Hepatocyte (in vitro differentiated cells): ENCODE measurements around the gene UBE2E2. TPM values are rescaled to one million over a fixed set of nuclear protein-coding genes. Genes with fewer than 3 reads are reported as not detected.
"Not testable (repeated sequence)": the region's sequence is repeated elsewhere in the genome, so short reads cannot be mapped to it uniquely, and the experiment has no call there.

Experiments used
- DNase-seq: peaks from one replicate; pipeline ENCODE4 v3.0.0-alpha.2; 2016; ENCODE audit warnings: low spot score
- H2AFZ ChIP-seq: fragments of 200-600 bp; sonication (generic); 2 replicates; pipeline ENCODE4 v1.6.0; 2016; ENCODE audit warnings: antibody characterized with exemption, mild to moderate bottlenecking
- H3K27ac ChIP-seq: fragments of 200-600 bp; sonication (generic); 2 replicates; pipeline ENCODE4 v1.5.1; 2016; ENCODE audit warnings: mild to moderate bottlenecking
- H3K27me3 ChIP-seq: fragments of 200-600 bp; sonication (generic); 2 replicates; pipeline ENCODE4 v1.6.1; 2016
- H3K36me3 ChIP-seq: fragments of 200-600 bp; sonication (generic); replicated peaks from 2 replicates; pipeline ENCODE4 v1.5.1; 2016; ENCODE audit warnings: low read depth; ENCODE audit not compliant: insufficient read depth
- H3K4me1 ChIP-seq: fragments of 200-600 bp; sonication (generic); 2 replicates; pipeline ENCODE4 v1.5.1; 2016; ENCODE audit warnings: mild to moderate bottlenecking, moderate library complexity; ENCODE audit not compliant: insufficient read depth
- H3K4me2 ChIP-seq: fragments of 200-600 bp; sonication (generic); 2 replicates; pipeline ENCODE4 v1.6.0; 2016
- H3K4me3 ChIP-seq: fragments of 200-600 bp; sonication (generic); 2 replicates; pipeline ENCODE4 v1.5.1; 2016; ENCODE audit warnings: mild to moderate bottlenecking
- H3K79me2 ChIP-seq: fragments of 200-600 bp; sonication (generic); 2 replicates; pipeline ENCODE4 v1.6.0; 2017; ENCODE audit warnings: mild to moderate bottlenecking
- H3K9me2 ChIP-seq: fragments of 200-600 bp; sonication (generic); replicated peaks from 2 replicates; pipeline ENCODE4 v1.6.0; 2017; ENCODE audit warnings: mild to moderate bottlenecking; ENCODE audit not compliant: insufficient read depth
- H3K9me3 ChIP-seq: fragments of 200-600 bp; sonication (generic); 2 replicates; pipeline ENCODE4 v1.5.1; 2016; ENCODE audit warnings: low read depth, mild to moderate bottlenecking
- H4K20me1 ChIP-seq: fragments of 200-600 bp; sonication (generic); 2 replicates; pipeline ENCODE4 v1.6.0; 2016; ENCODE audit warnings: mild to moderate bottlenecking; ENCODE audit not compliant: insufficient read depth, poor library complexity, severe bottlenecking
- CTCF ChIP-seq: fragments of 200-600 bp; sonication (generic); IDR thresholded peaks from 2 replicates; pipeline ENCODE4 v1.5.1; 2016; ENCODE audit warnings: antibody characterized with exemption, mild to moderate bottlenecking; ENCODE audit not compliant: poor library complexity
- EZH2 ChIP-seq: fragments of 200-600 bp; sonication (generic); IDR thresholded peaks from 2 replicates; pipeline ENCODE4 v1.6.1; 2016; ENCODE audit warnings: antibody characterized with exemption, mild to moderate bottlenecking, borderline replicate concordance
- EZH2phosphoT487 ChIP-seq: fragments of 200-600 bp; sonication (generic); IDR thresholded peaks from one replicate; pipeline ENCODE4 v1.6.1; 2018; ENCODE audit warnings: antibody characterized with exemption, mild to moderate bottlenecking, low read depth, moderate library complexity; ENCODE audit not compliant: unreplicated experiment, severe bottlenecking
- WGBS: methylation state at CpG from one replicate; pipeline ENCODE4 v1.1.6; 2016; ENCODE audit warnings: low lambda C conversion rate; ENCODE audit errors: missing lambda C conversion rate; 5-methylcytosine and 5-hydroxymethylcytosine counted together
- polyA plus RNA-seq: library from polyadenylated mRNA; unstranded; fragments of >200 nt; fragmentation: Nextera tagmentation; extraction: Ambion mirVana; gene quantifications from 2 replicates; pipeline ENCODE4 v1.2.1, GENCODE V29; 2016
- total RNA-seq: library from RNA; depleted of rRNA; stranded (reverse); fragments of >200 nt; gene quantifications from 2 replicates; pipeline ENCODE4 v1.2.3, GENCODE V29; 2014

Gene UBE2E2
- total and polyA plus RNA-seq, 2 experiments from 2014 or later = 51.1 to 90.6 TPM

- DNase-seq = no peak
- Histone ChIP-seq H3K27me3 (no peaks in the 10 kb centered on the region), H3K36me3 (no peaks in the 10 kb centered on the region), H3K79me2 (peaks cover 37% of the 10 kb centered on the region), H3K9me3 (no peaks in the 10 kb centered on the region), H3K9me2 (no peaks in the 10 kb centered on the region), H3K27ac (no peak overlapping the region), H3K4me2 (no peak overlapping the region), H2AFZ (no peak overlapping the region), H4K20me1 (peaks cover 3% of the 10 kb centered on the region), H3K4me3 (no peak overlapping the region), H3K4me1 (no peaks in the 10 kb centered on the region)
- TF ChIP-seq EZH2phosphoT487 (no peak), EZH2 (no peak), CTCF (no peak)
- 89% methylated on average over 2 of the region's 2 CpGs for WGBS
Measured at GRCh38 chr3:23333633-23334032, 130.5 kb downstream of the UBE2E2 start.

- H3K36me3 ChIP-seq = not testable (repeated sequence)
Measured at GRCh38 chr3:23336853-23337252, 133.7 kb downstream of the UBE2E2 start.

GRCh38 chr3:23341147-23341838 is 138.2 kb downstream of the UBE2E2 start:
- no peaks in the 10 kb centered on the region for H3K4me1 ChIP-seq
- H3K27me3 ChIP-seq = no peaks in the 10 kb centered on the region
- no peaks in the 10 kb centered on the region for H3K36me3 ChIP-seq
- H4K20me1 ChIP-seq = no peaks in the 10 kb centered on the region
- H3K4me2 ChIP-seq = no peak overlapping the region
- no peaks in the 10 kb centered on the region for H3K9me2 ChIP-seq
- H2AFZ ChIP-seq = no peak overlapping the region
- peaks cover 20% of the 10 kb centered on the region for H3K79me2 ChIP-seq
- no peak for DNase-seq
- H3K9me3 ChIP-seq = no peaks in the 10 kb centered on the region
- H3K27ac ChIP-seq = no peak overlapping the region
- TF ChIP-seq EZH2phosphoT487 (no peak), EZH2 (no peak), CTCF (no peak)
- WGBS = 57% methylated on average over 1 of the region's 1 CpG
- no peak overlapping the region for H3K4me3 ChIP-seq

More at GRCh38 chr3:23336853-23337252, 133.7 kb downstream of the UBE2E2 start:
- H2AFZ ChIP-seq, H3K4me1 ChIP-seq, H3K27ac ChIP-seq, H3K9me3 ChIP-seq, DNase-seq, H3K4me3 ChIP-seq, H3K27me3 ChIP-seq, H3K4me2 ChIP-seq, H3K9me2 ChIP-seq, H4K20me1 ChIP-seq: not testable (repeated sequence)
- H3K79me2 ChIP-seq = peaks cover 29% of the 10 kb centered on the region
- 92% methylated on average over 4 of the region's 4 CpGs for WGBS

- H3K9me3 ChIP-seq = no peaks in the 10 kb centered on the region
- H3K36me3 ChIP-seq = no peaks in the 10 kb centered on the region
- WGBS = 94% methylated on average over 4 of the region's 4 CpGs
- no peak overlapping the region for H3K4me2 ChIP-seq
- no peak for DNase-seq
- no peak overlapping the region for H3K27ac ChIP-seq
- H3K4me1 ChIP-seq = no peaks in the 10 kb centered on the region
- no peaks in the 10 kb centered on the region for H3K9me2 ChIP-seq
- H4K20me1 ChIP-seq = no peaks in the 10 kb centered on the region
- TF ChIP-seq EZH2 (no peak), CTCF (no peak), EZH2phosphoT487 (no peak)
- no peaks in the 10 kb centered on the region for H3K27me3 ChIP-seq
- no peak overlapping the region for H3K4me3 ChIP-seq
- H3K79me2 ChIP-seq = peaks cover 15% of the 10 kb centered on the region
- no peak overlapping the region for H2AFZ ChIP-seq
Measured at GRCh38 chr3:23342343-23342742, 139.2 kb downstream of the UBE2E2 start.
